HK-2 (cell line): ENCODE results near the gene CFAP119.

Experiments used
- DNase-seq: peaks from one replicate; pipeline ENCODE4 v3.0.0-alpha.2; 2018; ENCODE audit not compliant: unreplicated experiment

The CFAP119 gene

GRCh38 chr16:30782486-30783279, 20.8 kb upstream of the CFAP119 start:
- no peak for DNase-seq

GRCh38 chr16:30780549-30780948, 18.7 kb upstream of the CFAP119 start:
- DNase-seq, result no peak

- DNase-seq, result no peak
These were observed 18.2 kb upstream of the CFAP119 start for GRCh38 chr16:30780021-30780420.

- no peak for DNase-seq
These were observed 17.7 kb upstream of the CFAP119 start for GRCh38 chr16:30779596-30779995.

- DNase-seq, result no peak
These were observed 16.8 kb upstream of the CFAP119 start for GRCh38 chr16:30778549-30779244.

GRCh38 chr16:30777591-30778297, 15.9 kb upstream of the CFAP119 start:
- DNase-seq, result no peak

GRCh38 chr16:30775392-30776188, 13.7 kb upstream of the CFAP119 start:
- peak; percentile 80 for DNase-seq

- DNase-seq, result no peak
These were observed 13.2 kb upstream of the CFAP119 start for GRCh38 chr16:30775131-30775391.

GRCh38 chr16:30774367-30775130, 12.7 kb upstream of the CFAP119 start:
- DNase-seq, result peak; percentile 31

- DNase-seq, result no peak
These were observed 12.0 kb upstream of the CFAP119 start for GRCh38 chr16:30773826-30774225.

- DNase-seq, result no peak
These were observed 9.9 kb upstream of the CFAP119 start for GRCh38 chr16:30771726-30772125.

- DNase-seq, result no peak
These were observed 7.7 kb upstream of the CFAP119 start for GRCh38 chr16:30769379-30770089.

- no peak for DNase-seq
These were observed 6.8 kb upstream of the CFAP119 start for GRCh38 chr16:30768583-30769181.

- DNase-seq, result no peak
These were observed 6.1 kb upstream of the CFAP119 start for GRCh38 chr16:30767767-30768465.

- no peak for DNase-seq
These were observed 5.0 kb upstream of the CFAP119 start for GRCh38 chr16:30766933-30767284.

GRCh38 chr16:30766206-30766932, 4.5 kb upstream of the CFAP119 start:
- DNase-seq, result no peak

GRCh38 chr16:30764816-30765465, 3.1 kb upstream of the CFAP119 start:
- no peak for DNase-seq

- no peak for DNase-seq
These were observed 2.2 kb upstream of the CFAP119 start for GRCh38 chr16:30764086-30764485.
